G401 (cell line): ENCODE data around the gene MYH6. TPM values are rescaled to one million over a fixed set of nuclear protein-coding genes. Genes with fewer than 3 reads are reported as not detected.
A peak's percentile ranks its signal among the peaks of the same experiment; 100 is the strongest.

ENCODE experiments used
- DNase-seq: peaks from one replicate; pipeline ENCODE4 v3.0.0-alpha.2; 2015; ENCODE audit warnings: low spot score
- in situ Hi-C: cut with HindIII; loops from 2 replicates; pipeline ENCODE4 v1.10.0; 2016; ENCODE audit warnings: low sequenced_read_pairs, mixed read lengths
- total RNA-seq: library from RNA; depleted of rRNA; stranded (reverse); fragments of >200 nt; shearing (Covaris generic); gene quantifications from 2 replicates; pipeline ENCODE4 v1.2.3, GENCODE V29; 2014

The MYH6 gene
- total RNA-seq, 1 experiment from 2014 or later: not detected

DNA sequence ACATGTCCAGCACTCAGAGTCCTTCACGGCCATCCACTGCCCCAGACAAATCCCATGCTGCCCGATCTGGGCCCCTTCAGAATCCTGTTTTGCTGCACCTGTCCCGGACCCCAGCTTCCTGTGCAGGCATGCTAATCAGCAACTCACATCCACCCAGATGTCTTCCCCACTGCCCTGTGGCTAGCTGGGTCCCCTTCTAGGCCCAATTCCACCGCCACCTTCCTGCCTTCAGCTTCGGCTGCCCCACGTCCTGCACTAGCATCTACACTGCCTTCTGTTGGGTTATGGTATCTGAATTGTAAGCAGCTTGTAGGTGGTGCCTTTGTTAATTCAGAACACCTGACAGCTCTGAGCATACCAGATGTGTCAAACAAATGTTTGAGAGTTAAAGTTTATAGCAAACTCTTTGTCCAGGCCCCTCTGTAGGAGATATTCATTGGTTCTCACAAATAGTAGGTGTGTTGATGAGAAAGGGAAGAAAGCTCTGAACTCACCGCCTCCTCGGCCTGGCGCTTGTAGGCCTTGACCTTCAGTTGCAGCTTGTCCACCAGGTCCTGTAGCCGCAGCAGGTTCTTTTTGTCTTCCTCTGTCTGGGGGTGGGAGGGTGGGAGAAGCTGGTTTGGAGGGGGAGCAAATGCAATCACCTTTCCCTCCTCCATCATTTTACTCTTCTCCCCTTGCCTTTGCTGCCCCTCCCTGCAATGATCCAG, 25.2 kb downstream of the MYH6 start:
- no peak for DNase-seq
- in situ Hi-C loops: no loop called here

DNA sequence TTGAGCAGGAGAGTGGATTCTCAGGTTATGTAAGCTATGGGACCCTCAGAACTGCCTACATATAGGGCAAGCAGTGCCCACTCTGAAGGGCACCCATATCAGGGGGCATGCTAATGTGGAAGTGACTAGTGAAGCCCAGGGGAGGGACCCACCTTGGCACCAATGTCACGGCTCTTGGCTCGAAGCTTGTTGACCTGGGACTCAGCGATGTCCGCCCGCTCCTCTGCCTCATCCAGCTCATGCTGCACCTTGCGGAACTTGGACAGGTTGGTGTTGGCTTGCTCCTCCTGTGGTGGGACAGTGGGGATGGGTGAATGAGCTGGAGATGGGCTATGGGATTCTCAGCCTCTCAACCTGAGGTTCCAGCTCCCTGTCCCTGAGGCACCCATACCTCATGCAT, 25.8 kb downstream of the MYH6 start:
- DNase-seq: no peak
- in situ Hi-C loops: no loop called here

DNA sequence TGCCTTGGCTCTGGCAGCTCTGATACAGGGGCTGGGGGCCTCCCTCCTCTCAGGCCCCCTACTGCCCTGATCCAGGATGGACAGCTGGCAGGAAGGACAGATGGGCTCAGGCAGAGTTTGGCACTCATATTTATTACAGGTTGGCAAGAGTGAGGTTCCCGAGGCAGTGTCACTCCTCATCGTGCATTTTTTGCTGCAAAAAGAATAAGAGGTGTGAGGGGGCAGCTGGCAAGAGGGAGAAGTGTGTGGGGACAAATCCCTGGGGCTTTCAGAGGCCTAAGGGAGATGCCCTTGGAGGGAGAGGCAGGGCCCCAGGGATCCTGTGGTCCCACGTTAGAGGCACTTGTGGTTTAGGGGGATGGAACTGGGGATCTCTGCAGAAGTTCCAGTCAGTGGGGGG, 26.2 kb downstream of the MYH6 start:
- in situ Hi-C loops: no loop called here
- no peak for DNase-seq

DNA sequence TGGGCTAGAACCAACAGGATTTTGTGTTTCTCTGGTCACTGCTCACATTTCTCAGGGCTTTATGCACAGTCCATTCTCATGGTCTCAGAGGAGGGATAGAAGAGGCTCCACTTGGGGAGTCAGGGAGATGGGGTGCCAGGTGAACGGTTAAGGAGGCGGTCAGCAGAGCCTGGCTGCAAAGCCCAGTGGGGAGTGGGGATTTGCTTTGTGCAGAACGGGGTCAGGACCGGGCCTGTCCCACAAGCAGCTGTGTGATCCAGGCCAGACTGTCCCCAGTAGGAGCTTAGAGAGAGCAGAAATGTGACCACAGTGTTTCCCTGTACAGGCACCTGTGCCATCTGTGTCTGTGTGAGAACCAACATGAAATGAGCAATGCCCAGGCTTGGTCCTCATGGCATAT, 27.1 kb downstream of the MYH6 start:
- in situ Hi-C loops: no loop called here
- peak; percentile 24 for DNase-seq

DNA sequence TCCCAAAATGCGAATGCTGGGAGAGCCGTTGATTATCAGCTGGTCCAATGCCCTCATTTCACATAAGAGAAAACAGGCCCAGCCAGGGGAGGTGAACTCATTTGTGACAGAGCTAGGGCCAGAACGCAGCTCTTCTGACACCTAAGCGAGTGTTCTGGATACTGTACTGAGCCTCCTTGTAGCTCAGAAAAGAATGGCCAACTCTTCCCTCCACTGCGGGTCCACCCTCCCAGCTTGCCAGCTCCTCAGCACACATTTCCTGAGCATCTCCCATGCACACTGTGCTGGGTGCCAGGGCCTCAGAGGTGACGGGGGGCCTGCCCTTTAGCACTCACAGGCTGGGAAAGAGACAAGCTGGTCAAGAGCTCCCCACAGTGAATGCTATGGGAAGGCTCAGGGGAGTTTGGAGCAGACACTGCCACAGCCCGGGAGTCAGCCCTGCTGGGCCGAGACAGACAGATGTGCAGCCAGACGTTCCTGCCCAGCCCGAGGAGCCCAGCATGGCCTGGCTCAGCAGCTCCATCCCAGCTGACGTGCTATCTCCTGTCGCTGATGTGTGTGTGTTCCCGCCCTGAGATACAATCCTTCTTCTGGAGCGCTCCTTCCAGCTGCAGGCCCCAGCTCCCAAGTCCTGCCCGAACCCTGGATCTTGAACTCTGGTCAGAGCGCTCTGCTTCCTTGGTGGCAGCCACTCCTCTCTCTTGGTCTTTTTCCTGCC, 27.7 kb downstream of the MYH6 start:
- DNase-seq: no peak
- in situ Hi-C loops: no loop called here

DNA sequence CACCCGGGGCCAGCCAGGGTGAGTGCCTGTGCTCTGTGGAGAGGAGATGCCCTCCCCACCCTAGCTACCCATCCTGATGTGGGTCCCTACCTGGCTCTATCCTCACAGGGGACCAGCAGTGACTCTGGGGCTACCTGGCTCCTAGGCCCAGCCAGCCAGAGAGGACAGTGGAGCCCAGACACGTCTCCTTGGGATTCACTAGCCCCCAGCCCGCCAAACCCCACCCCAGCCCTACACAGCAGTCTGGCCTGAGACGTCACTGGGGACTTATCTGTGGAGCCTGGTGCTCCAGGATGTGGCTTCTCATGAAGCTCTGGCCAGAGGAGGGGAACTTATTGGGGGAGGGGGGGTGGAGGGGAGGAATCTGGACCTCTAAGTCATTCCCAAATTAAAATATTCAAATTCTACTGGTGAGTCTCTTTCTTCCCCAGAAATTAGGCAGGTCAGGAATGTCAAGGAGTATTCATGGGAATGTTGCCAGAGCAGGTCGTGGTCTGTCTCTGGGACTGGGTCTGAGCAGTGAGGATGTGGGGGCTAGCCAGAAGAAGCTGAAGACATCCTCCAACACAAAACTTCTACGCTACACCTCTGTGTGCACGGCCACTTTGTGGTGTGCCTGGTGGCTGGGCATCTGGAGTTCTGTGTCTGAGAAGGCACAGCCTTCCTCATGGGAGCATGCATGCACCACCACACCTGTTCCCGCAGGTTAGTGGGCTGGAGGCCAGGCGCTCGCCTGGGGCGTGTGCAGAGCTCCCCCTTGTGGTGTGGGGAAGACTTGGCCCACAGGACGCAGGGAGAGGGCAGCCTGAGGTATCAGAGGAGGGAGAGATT, 28.5 kb downstream of the MYH6 start:
- in situ Hi-C loops: no loop called here
- DNase-seq: peak; percentile 46

GRCh38 chr14:23378612-23379220, 29.4 kb downstream of the MYH6 start:
- DNase-seq: no peak
- in situ Hi-C loops: no loop called here

DNA sequence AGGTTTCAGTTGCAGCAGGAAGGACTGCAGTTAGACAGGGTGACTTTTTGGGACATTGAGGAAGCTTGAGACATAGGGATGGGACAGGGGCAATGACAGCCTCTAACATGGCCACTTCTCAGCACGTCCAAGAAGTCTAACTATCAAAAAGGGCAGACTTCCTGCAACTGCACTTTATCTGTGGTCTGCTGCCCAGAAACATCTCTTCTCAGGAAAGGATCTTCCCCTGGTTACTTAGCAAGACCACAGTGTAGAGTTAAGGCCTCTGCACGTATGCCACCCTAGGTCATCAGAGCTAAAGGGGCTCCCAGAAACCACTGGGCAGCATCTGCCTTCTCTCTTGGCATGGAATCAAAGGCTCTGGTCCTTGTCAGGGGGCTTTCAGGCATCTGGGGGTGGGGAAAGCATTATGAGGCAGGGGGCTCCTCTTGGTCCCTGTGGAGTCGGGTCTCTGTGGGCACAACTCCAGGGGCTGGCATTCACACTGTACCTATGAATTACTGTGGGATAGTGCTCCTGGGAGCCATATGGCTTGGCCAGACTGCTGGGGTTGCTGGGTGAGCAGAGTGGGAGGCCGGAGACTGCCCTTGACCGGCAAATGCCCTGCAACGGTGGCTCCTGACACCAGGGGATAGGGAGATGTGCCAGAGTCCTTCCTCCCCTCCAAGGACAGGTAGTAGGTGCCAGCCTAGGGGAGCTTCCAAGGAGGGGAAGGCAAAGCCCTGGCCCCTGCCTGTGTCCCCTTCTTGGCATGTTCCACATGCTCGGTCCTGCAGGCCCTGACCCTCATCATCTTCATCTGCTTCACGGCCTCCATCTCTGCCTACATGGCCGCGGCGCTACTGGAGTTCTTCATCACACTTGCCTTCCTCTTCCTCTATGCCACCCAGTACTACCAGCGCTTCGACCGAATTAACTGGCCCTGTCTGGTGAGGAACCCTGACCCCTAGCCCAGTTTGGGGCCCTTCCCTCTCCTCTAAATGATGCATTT, 30.2 kb downstream of the MYH6 start:
- in situ Hi-C loops: no loop called here
- DNase-seq: no peak

DNA sequence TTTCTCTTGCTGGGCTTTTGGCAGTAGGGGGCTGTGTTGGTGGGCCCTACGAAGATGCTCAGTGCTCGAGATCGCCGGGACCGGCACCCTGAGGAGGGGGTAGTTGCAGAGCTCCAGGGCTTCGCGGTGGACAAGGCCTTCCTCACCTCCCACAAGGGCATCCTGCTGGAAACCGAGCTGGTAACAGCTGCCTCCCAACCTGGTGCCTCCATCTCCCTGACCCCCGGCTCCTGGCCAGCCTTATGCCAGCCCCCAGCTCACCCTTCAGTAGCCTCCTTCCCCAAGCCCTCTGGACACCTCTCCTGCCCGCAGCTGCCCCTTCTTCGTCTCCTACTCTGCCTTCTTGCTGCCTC, 30.9 kb downstream of the MYH6 start:
- in situ Hi-C loops: no loop called here

DNA sequence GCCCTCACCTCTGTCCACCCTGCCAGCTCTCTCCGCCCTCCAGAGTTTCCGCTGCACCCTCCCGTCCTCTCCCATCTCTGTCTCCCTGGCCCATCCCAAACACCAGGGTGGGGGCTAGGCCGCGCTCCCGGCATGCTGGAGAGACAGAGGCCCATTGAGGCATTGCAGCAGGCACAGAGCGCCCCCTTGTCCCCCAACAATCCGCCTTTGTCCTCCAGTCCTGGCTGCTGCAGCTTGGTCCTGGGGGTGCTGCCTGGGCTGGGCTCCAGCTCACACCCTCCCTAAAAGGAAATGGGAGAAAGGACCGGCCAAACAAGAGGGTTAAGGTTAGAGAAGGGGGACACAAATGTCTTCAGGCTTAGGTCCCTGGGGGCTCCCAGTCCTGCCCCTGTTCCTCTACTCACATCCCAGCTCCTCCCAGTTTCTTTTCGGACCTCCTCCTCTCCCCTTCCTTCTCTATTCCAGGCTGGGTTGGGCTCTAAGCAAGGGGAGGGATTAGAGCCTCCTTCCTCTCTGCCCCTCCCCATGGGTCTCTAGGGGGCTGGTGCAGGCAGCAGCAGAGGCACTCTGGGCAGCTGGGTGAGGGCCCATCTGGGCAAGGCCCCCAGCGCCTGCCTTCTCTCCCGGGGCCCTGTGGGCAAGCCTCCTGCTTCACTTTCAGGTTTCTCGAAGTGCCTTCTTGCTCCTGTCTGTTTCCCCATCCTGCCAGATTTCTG, 31.4 kb downstream of the MYH6 start, which contains the start of gene CMTM5:
Gene CMTM5 (plus strand): TSS at position 565 of the 716 bp plus-strand sequence. CDS start 206 bp downstream, outside the sequence.
- peak; percentile 32 for DNase-seq
- in situ Hi-C loops: no loop called here

More for the DNA sequence above, 30.9 kb downstream of the MYH6 start:
- DNase-seq: no peak

DNA sequence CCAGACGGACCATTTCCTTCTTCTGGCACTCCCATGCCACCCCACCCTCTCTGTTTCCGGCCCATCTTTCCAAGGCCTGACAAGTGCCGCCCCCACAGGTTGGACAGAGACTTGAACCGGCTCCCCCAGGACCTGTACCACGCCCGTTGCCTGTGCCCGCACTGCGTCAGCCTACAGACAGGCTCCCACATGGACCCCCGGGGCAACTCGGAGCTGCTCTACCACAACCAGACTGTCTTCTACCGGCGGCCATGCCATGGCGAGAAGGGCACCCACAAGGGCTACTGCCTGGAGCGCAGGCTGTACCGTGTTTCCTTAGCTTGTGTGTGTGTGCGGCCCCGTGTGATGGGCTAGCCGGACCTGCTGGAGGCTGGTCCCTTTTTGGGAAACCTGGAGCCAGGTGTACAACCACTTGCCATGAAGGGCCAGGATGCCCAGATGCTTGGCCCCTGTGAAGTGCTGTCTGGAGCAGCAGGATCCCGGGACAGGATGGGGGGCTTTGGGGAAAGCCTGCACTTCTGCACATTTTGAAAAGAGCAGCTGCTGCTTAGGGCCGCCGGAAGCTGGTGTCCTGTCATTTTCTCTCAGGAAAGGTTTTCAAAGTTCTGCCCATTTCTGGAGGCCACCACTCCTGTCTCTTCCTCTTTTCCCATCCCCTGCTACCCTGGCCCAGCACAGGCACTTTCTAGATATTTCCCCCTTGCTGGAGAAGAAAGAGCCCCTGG, 32.4 kb downstream of the MYH6 start:
- no peak for DNase-seq
- in situ Hi-C loops: no loop called here

- in situ Hi-C loops: no loop called here
These were observed 35.0 kb downstream of the MYH6 start for GRCh38 chr14:23373041-23373440.

DNA sequence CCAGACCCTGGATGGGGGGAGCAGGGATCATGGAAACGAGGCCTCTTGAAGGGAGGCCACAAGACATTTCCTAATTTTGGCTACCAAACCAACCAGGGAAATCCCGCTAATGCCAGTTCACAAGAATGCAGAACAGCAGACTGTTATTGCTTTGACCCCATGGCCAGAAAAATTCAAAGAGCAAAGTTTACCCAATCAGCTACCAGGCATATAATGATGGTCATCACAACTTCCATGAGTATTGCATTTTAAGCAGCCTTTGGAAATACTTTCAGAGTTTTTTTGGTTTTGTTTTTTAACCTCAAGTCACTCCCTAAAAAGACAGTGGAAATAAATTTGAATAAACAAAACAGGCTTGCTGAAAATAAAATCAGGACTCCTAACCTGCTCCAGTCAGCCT, 35.6 kb downstream of the MYH6 start, which contains the start of gene IL25:
Gene IL25 (plus strand): TSS at position 301 of the 400 bp plus-strand sequence.
- no peak for DNase-seq
- in situ Hi-C loops: no loop called here

More at GRCh38 chr14:23373041-23373440, 35.0 kb downstream of the MYH6 start:
- DNase-seq: no peak

GRCh38 chr14:23371865-23372264, 36.2 kb downstream of the MYH6 start:
- in situ Hi-C loops: no loop called here
- no peak for DNase-seq

GRCh38 chr14:23370221-23370620, 37.9 kb downstream of the MYH6 start:
- in situ Hi-C loops: no loop called here
- DNase-seq: no peak

GRCh38 chr14:23366426-23366921, 41.6 kb downstream of the MYH6 start:
- peak; percentile 42 for DNase-seq
- in situ Hi-C loops: no loop called here
